A673 (cell line): ENCODE results near the gene DEFB129.

Experiments used
- EZH2 ChIP-seq: fragments of 200-600 bp; sonication (generic); IDR thresholded peaks from 2 replicates; pipeline ENCODE4 v1.6.1; 2017; ENCODE audit warnings: borderline replicate concordance, low read depth, mild to moderate bottlenecking, mixed read lengths, antibody characterized with exemption, low read length; ENCODE audit not compliant: poor library complexity, severe bottlenecking
- TF ChIP-seq, protein P1 (sequence below): fragments of 300-800, 200-600 bp; sonication (generic); conservative IDR thresholded peaks from 2 replicates; pipeline ENCODE4 v1.5.1; 2017; ENCODE audit warnings: low read depth, mild to moderate bottlenecking, antibody characterized with exemption, low read length, moderate library complexity, mixed read lengths

- TF ChIP-seq, protein P1, sequence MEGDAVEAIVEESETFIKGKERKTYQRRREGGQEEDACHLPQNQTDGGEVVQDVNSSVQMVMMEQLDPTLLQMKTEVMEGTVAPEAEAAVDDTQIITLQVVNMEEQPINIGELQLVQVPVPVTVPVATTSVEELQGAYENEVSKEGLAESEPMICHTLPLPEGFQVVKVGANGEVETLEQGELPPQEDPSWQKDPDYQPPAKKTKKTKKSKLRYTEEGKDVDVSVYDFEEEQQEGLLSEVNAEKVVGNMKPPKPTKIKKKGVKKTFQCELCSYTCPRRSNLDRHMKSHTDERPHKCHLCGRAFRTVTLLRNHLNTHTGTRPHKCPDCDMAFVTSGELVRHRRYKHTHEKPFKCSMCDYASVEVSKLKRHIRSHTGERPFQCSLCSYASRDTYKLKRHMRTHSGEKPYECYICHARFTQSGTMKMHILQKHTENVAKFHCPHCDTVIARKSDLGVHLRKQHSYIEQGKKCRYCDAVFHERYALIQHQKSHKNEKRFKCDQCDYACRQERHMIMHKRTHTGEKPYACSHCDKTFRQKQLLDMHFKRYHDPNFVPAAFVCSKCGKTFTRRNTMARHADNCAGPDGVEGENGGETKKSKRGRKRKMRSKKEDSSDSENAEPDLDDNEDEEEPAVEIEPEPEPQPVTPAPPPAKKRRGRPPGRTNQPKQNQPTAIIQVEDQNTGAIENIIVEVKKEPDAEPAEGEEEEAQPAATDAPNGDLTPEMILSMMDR = no peak
- TF ChIP-seq EZH2 = no peak
These were observed 10.4 kb downstream of the DEFB129 start for GRCh38 chr20:237489-237888.
